ENCODE results near the gene ZNF665. TPM values are rescaled to one million over a fixed set of nuclear protein-coding genes. Genes with fewer than 3 reads are reported as not detected.

ZNF665 gene
- polyA plus RNA-seq, 1 experiment = 3.0 TPM

DNA sequence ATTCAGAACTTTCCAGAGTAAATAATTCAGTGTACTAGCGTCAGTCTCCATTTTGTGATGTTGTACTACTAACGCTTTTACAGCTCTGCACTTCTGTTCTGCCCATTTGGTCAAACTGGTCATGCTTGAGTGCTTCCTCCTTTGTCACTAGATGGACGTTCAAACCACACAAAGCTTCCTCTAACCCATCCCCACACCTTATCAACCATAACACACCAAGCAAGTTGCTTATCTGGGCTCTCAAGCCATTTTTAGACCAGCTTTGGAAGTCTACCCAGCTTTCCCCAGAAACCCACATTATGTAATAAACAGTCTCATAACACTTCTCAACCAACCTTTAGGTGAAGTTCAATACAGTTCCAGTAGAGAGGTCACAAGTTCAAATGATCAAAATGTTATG lies 32.0 kb downstream of the ZNF665 start:
- POLR2A ChIA-PET = no interaction called here

GRCh38 chr19:53160350-53160749 lies 32.8 kb downstream of the ZNF665 start:
- no peaks in the 10 kb centered on the region for H3K27me3 ChIP-seq (ENCODE audit: control insufficient read depth, insufficient read depth, low read length)
- DNase-seq (ENCODE audit: low read depth) = no peak
- H3K36me3 ChIP-seq (ENCODE audit: control insufficient read depth, insufficient read depth, low read length) = no peaks in the 10 kb centered on the region
- no peak overlapping the region for H3K4me3 ChIP-seq (ENCODE audit: low read depth, low read length)
- ChIA-PET CTCF (no interaction called here), POLR2A (no interaction called here)
- TF ChIP-seq CTCF (IDR thresholded peaks at IDR 0.05; ENCODE audit: insufficient read depth, low read depth, low read length) = no peak

More for the DNA sequence above, 32.0 kb downstream of the ZNF665 start:
- TF ChIP-seq CTCF (IDR thresholded peaks at IDR 0.05; ENCODE audit: insufficient read depth, low read depth, low read length) = no peak
- H3K27me3 ChIP-seq (ENCODE audit: control insufficient read depth, insufficient read depth, low read length) = no peaks in the 10 kb centered on the region
- DNase-seq (ENCODE audit: low read depth) = no peak
- CTCF ChIA-PET = no interaction called here
- H3K36me3 ChIP-seq (ENCODE audit: control insufficient read depth, insufficient read depth, low read length) = no peaks in the 10 kb centered on the region
- H3K4me3 ChIP-seq (ENCODE audit: low read depth, low read length) = no peak overlapping the region

- no peaks in the 10 kb centered on the region for H3K27me3 ChIP-seq (ENCODE audit: control insufficient read depth, insufficient read depth, low read length)
- no peak for DNase-seq (ENCODE audit: low read depth)
- ChIA-PET POLR2A (no interaction called here), CTCF (no interaction called here)
- no peaks in the 10 kb centered on the region; the same call in 1 of the 2 replicates for H3K36me3 ChIP-seq (ENCODE audit: control insufficient read depth, insufficient read depth, low read length)
- TF ChIP-seq CTCF (IDR thresholded peaks at IDR 0.05; ENCODE audit: insufficient read depth, low read depth, low read length) = no peak
- H3K4me3 ChIP-seq (ENCODE audit: low read depth, low read length) = peak overlapping the region; percentile 68
Observed at GRCh38 chr19:53158119-53158656, 35.0 kb downstream of the ZNF665 start.

DNA sequence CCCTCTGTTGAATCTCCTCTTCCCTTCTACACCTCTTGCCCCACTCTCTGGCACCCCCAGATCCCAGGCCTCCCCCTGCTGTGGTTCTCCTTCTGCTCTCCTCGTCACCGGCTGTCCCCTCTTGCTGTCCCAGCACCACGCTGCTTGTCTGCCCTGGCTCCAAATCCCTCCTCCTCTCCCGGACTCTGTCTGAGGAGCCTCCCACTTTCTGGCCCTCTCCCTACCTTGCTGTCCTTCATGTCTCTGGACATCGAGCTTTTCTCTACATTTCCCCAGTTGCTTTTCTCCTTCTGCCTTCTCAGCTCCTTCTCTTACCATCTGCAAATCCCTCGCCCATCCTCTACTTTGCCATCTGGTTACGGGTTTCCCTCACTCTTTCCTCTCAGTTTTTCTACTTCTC lies 35.5 kb downstream of the ZNF665 start:
- H3K27me3 ChIP-seq (ENCODE audit: control insufficient read depth, insufficient read depth, low read length) = no peaks in the 10 kb centered on the region
- peak overlapping the region; percentile 68 for H3K4me3 ChIP-seq (ENCODE audit: low read depth, low read length)
- DNase-seq (ENCODE audit: low read depth) = no peak
- no peak for TF ChIP-seq CTCF (IDR thresholded peaks at IDR 0.05; ENCODE audit: insufficient read depth, low read depth, low read length)
- ChIA-PET CTCF (no interaction called here), POLR2A (no interaction called here)
- no peaks in the 10 kb centered on the region; the same call in 1 of the 2 replicates for H3K36me3 ChIP-seq (ENCODE audit: control insufficient read depth, insufficient read depth, low read length)

DNA sequence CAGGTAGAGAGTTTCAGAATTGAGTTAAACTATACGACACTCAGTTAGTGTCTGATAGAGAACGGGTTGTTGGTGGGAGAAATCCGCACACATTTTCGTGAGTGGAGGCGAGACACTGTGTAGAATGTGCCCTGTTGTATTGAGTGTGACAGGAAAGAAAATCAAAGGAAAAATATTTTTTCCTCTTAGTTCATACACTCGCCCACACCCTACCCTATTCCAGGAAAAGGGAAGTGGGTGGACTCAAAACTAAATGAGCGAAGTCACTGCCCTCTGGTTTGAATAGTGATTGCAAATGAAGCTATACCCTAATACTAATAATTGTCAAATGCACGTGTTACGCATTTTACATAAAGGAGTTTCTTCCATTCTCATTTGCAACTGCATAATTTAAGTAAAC lies 36.3 kb downstream of the ZNF665 start:
- TF ChIP-seq CTCF (IDR thresholded peaks at IDR 0.05; ENCODE audit: insufficient read depth, low read depth, low read length) = no peak
- no peak for DNase-seq (ENCODE audit: low read depth)
- Histone ChIP-seq H3K27me3 (ENCODE audit: control insufficient read depth, insufficient read depth, low read length) (no peaks in the 10 kb centered on the region), H3K36me3 (ENCODE audit: control insufficient read depth, insufficient read depth, low read length) (no peaks in the 10 kb centered on the region; the same call in 1 of the 2 replicates), H3K4me3 (ENCODE audit: low read depth, low read length) (no peak overlapping the region)
- ChIA-PET CTCF (no interaction called here), POLR2A (no interaction called here)

Data from BJ (cell line).